ENCODE results near the gene JMJD6. TPM values are rescaled to one million over a fixed set of nuclear protein-coding genes. Genes with fewer than 3 reads are reported as not detected.

The JMJD6 gene
- total and polyA plus RNA-seq, 2 experiments from 2014 or later, result 11.4 to 12.8 TPM

DNA sequence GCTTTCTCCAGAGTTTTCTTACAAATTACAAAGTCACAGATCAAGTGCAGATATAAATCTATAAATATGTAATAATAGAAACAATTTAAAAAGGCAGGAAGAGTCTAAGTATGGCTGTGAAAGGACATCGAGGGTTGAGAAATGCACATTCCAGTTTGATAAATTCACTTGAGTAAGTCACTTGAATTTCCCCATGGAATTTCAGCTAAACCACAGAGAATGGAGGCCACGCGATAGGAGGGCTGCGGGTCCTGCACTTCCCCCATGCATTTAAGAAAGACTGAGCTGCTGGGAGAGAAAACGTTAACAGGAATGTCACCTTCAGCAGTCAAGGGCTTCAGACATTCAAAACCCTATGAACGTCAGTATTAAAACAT is 9.6 kb downstream of the JMJD6 start:
- no peaks in the 10 kb centered on the region for H3K79me2 ChIP-seq (replicated peaks; ENCODE audit: insufficient read depth)
- peaks cover 4% of the 10 kb centered on the region; the same call in 1 of the 2 replicates for H4K20me1 ChIP-seq (replicated peaks; ENCODE audit: insufficient read depth)
- H3K36me3 Mint-ChIP-seq (ENCODE audit: low read depth), result peaks cover 53% of the 10 kb centered on the region
- no peak for ATAC-seq
- H3K27me3 Mint-ChIP-seq (ENCODE audit: insufficient read depth, low read depth, poor library complexity), result peaks cover 5% of the 10 kb centered on the region
- H3K9me2 ChIP-seq (ENCODE audit: insufficient read depth), result no peaks in the 10 kb centered on the region
- H3K27me3 ChIP-seq (ENCODE audit: insufficient read depth), result no peaks in the 10 kb centered on the region
- no peak overlapping the region for H3K4me3 ChIP-seq
- TF ChIP-seq EZH2 (IDR thresholded peaks at IDR 0.05; ENCODE audit: low read depth, unreplicated experiment), result no peak
- TF ChIP-seq POLR2AphosphoS5 (IDR thresholded peaks at IDR 0.05; ENCODE audit: low read depth), result no peak
- TF ChIP-seq, protein P1, sequence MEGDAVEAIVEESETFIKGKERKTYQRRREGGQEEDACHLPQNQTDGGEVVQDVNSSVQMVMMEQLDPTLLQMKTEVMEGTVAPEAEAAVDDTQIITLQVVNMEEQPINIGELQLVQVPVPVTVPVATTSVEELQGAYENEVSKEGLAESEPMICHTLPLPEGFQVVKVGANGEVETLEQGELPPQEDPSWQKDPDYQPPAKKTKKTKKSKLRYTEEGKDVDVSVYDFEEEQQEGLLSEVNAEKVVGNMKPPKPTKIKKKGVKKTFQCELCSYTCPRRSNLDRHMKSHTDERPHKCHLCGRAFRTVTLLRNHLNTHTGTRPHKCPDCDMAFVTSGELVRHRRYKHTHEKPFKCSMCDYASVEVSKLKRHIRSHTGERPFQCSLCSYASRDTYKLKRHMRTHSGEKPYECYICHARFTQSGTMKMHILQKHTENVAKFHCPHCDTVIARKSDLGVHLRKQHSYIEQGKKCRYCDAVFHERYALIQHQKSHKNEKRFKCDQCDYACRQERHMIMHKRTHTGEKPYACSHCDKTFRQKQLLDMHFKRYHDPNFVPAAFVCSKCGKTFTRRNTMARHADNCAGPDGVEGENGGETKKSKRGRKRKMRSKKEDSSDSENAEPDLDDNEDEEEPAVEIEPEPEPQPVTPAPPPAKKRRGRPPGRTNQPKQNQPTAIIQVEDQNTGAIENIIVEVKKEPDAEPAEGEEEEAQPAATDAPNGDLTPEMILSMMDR (conservative IDR thresholded peaks at IDR 0.05; ENCODE audit: low read depth in 2 of 2), result no peak
- no peak for TF ChIP-seq JUNB (IDR thresholded peaks at IDR 0.05; ENCODE audit: unreplicated experiment)
- no peak for DNase-seq (ENCODE audit: low spot score)
- no peaks in the 10 kb centered on the region for H3K9me3 Mint-ChIP-seq
- no peak overlapping the region for H3K27ac ChIP-seq (ENCODE audit: low read depth)
- H3F3A ChIP-seq (replicated peaks; ENCODE audit: low read depth), result peaks cover under 1% of the 10 kb centered on the region; the same call in 1 of the 2 replicates
- no peak overlapping the region for H3K4me2 ChIP-seq
- H3K4me1 ChIP-seq (ENCODE audit: insufficient read depth), result peaks cover 1% of the 10 kb centered on the region; the same call in 1 of the 2 replicates
- H3K4me3 Mint-ChIP-seq, result no peak overlapping the region
- peaks cover 29% of the 10 kb centered on the region for H3K36me3 ChIP-seq (ENCODE audit: insufficient read depth)
- no peak overlapping the region for H3K27ac Mint-ChIP-seq
- H3K4me1 Mint-ChIP-seq, result peaks cover 3% of the 10 kb centered on the region; the same call in 2 of the 3 replicates
- H2AFZ ChIP-seq, result no peak overlapping the region

GRCh38 chr17:76716146-76716838 is 10.1 kb downstream of the JMJD6 start:
- Histone ChIP-seq H2AFZ (no peak overlapping the region), H3K4me3 (no peak overlapping the region), H3K27ac (ENCODE audit: low read depth) (no peak overlapping the region), H3K79me2 (replicated peaks; ENCODE audit: insufficient read depth) (no peaks in the 10 kb centered on the region), H4K20me1 (replicated peaks; ENCODE audit: insufficient read depth) (peaks cover 4% of the 10 kb centered on the region; the same call in 1 of the 2 replicates), H3K36me3 (ENCODE audit: insufficient read depth) (peaks cover 24% of the 10 kb centered on the region), H3K27me3 (ENCODE audit: insufficient read depth) (no peaks in the 10 kb centered on the region), H3K9me2 (ENCODE audit: insufficient read depth) (no peaks in the 10 kb centered on the region), H3F3A (replicated peaks; ENCODE audit: low read depth) (peaks cover 6% of the 10 kb centered on the region; the same call in 1 of the 2 replicates), H3K4me2 (no peak overlapping the region), H3K4me1 (ENCODE audit: insufficient read depth) (peaks cover 7% of the 10 kb centered on the region)
- peaks cover 9% of the 10 kb centered on the region for H3K27me3 Mint-ChIP-seq (ENCODE audit: insufficient read depth, low read depth, poor library complexity)
- H3K9me3 Mint-ChIP-seq, result no peaks in the 10 kb centered on the region
- DNase-seq (ENCODE audit: low spot score) (no peak), ATAC-seq (no peak)
- H3K27ac Mint-ChIP-seq, result no peak overlapping the region
- no peak overlapping the region for H3K4me3 Mint-ChIP-seq
- peaks cover 7% of the 10 kb centered on the region for H3K4me1 Mint-ChIP-seq
- peaks cover 48% of the 10 kb centered on the region for H3K36me3 Mint-ChIP-seq (ENCODE audit: low read depth)
- TF ChIP-seq REST (IDR thresholded peaks at IDR 0.05; ENCODE audit: unreplicated experiment) (no peak), CREB1 (CRISPR knock-in tag; IDR thresholded peaks at IDR 0.05; ENCODE audit: low read depth) (no peak), POLR2AphosphoS5 (IDR thresholded peaks at IDR 0.05; ENCODE audit: low read depth) (no peak), ETS1 (IDR thresholded peaks at IDR 0.05) (no peak), ZNF331 (CRISPR knock-in tag; IDR thresholded peaks at IDR 0.05; ENCODE audit: low read depth) (no peak)
- TF ChIP-seq, protein P1 (conservative IDR thresholded peaks at IDR 0.05; ENCODE audit: low read depth in 2 of 2), result no peak

Data from GM23338 (cell line).